ENCODE measurements around the gene SEMA6C. TPM values are rescaled to one million over a fixed set of nuclear protein-coding genes. Genes with fewer than 3 reads are reported as not detected.

Gene SEMA6C
- total and polyA plus RNA-seq, 8 donors: 0.47 to 24.1 (median 2.2) TPM

DNA sequence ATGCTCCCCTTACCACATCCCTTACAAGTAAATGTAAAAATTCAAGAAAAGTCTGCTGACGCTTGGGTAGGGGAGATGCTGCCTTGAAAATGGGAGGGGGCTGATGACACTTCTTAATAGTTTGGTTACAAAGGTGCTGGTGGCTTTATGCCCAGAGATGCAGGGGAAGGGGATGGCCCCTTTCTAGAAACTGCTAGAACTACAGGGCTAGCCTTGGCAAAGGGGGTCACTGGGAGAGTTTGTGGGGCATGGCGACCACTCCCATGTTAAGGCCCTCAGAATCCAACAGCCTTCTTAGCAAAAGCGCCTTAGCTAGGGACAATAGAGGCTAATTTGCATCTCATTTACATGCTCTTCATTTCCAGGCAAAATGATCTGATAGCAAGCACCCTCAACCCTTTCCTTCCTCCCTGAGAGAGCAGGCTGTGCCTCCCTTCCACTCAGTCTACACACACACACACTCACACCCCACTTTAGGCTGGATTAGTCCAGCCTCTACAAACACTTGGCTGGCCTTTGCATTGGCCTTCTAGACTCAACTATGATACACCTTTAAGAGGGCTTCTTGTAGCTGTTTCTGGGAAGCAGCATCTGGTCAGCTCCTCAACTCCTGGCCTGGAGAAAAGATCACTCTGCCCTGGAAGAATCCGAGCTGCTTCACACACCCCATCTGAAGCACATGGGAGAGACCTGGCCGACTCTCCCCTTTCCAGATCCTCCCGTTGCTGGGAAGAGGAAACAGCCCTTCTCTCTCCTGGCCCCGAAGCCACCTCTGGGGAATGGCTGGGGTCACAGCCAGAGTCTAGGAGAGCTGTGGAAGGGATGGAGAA lies 1.7 kb downstream of the SEMA6C start:
- WGBS, 2 donors: 73 to 74% methylated on average over 7 of the region's 7 CpGs

DNA sequence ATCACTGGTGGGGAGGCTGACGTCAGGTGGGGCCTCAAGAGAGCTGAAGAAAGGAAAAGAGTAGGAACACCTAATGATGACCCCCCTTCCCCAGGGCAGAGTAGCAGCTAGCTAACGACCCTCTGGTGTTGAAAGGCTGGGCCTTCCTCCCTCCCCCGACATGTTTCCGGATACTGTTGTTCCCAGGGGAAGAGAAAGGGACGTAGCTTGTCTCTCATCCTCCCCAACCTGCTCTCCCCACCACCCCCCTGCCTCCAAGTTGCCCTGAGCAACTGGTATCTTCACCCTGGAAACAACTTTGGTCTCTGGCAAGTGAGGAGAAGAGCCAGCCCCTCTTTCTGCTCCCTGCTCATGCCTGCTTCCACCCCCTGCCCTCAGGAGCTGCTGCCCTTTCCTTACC lies 2.4 kb downstream of the SEMA6C start:
- WGBS, 2 donors: 70 to 78% methylated on average over 4 to 5 of the region's 5 CpGs
- TF ChIP-seq, protein P1, sequence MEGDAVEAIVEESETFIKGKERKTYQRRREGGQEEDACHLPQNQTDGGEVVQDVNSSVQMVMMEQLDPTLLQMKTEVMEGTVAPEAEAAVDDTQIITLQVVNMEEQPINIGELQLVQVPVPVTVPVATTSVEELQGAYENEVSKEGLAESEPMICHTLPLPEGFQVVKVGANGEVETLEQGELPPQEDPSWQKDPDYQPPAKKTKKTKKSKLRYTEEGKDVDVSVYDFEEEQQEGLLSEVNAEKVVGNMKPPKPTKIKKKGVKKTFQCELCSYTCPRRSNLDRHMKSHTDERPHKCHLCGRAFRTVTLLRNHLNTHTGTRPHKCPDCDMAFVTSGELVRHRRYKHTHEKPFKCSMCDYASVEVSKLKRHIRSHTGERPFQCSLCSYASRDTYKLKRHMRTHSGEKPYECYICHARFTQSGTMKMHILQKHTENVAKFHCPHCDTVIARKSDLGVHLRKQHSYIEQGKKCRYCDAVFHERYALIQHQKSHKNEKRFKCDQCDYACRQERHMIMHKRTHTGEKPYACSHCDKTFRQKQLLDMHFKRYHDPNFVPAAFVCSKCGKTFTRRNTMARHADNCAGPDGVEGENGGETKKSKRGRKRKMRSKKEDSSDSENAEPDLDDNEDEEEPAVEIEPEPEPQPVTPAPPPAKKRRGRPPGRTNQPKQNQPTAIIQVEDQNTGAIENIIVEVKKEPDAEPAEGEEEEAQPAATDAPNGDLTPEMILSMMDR (IDR thresholded peaks at IDR 0.05): no peak
- intact Hi-C loops (cut with DNase I): loop anchor here in 1 of 3 donors (5.0 kb wide), 1 partner anchor 52 kb away; no protein-coding TSS in a partner anchor
- Histone ChIP-seq H3K36me3 (no peaks in the 10 kb centered on the region), H3K4me3 (no peak overlapping the region), H3K4me1 (peaks cover 0 to 6% (median 0%) of the 10 kb centered on the region in 3 donors), H3K27ac (no peak overlapping the region), H3K27me3 (no peaks in the 10 kb centered on the region), H3K9me3 (no peaks in the 10 kb centered on the region)
- no peak for ATAC-seq
- no peak for FAIRE-seq
- no peak for DNase-seq

More for the DNA sequence above, 1.7 kb downstream of the SEMA6C start:
- H3K36me3 ChIP-seq: no peaks in the 10 kb centered on the region
- intact Hi-C loops (cut with DNase I): loop anchor here in 1 of 3 donors (5.0 kb wide), 1 partner anchor 52 kb away; no protein-coding TSS in a partner anchor
- TF ChIP-seq, protein P1 (IDR thresholded peaks at IDR 0.05): no peak
- no peak for FAIRE-seq
- no peak for ATAC-seq
- no peaks in the 10 kb centered on the region for H3K27me3 ChIP-seq
- peak overlapping the region in 1 of 4 donors; percentile 88 for H3K4me3 ChIP-seq
- no peak for DNase-seq
- no peaks in the 10 kb centered on the region for H3K9me3 ChIP-seq
- no peak overlapping the region for H3K27ac ChIP-seq
- peaks cover 0 to 6% (median 0%) of the 10 kb centered on the region in 3 donors for H3K4me1 ChIP-seq

DNA sequence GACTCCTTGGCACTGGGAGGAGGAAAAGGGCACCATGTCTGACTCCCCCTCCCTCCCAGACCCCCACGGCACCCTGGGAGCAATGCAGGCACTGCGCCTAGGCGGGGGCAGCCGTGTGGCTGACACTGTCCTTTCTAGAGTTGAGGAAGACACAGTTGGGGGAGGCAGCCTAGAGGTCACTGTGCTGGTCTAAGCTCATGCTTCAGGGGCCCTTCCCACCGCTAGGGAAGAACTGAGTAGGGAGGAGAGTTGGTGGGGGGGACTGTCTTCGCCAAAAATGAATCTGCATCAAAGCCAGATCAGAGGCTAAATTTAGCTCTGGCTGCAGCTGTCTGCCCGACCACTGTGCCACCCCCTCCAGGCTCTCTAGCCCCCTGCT lies 3.4 kb downstream of the SEMA6C start:
- TF ChIP-seq, protein P1 (IDR thresholded peaks at IDR 0.05): no peak
- intact Hi-C loops (cut with DNase I): loop anchor here in 1 of 3 donors (5.0 kb wide), 1 partner anchor 51 kb away; no protein-coding TSS in a partner anchor
- H3K9me3 ChIP-seq: no peaks in the 10 kb centered on the region
- H3K4me3 ChIP-seq: no peak overlapping the region
- 78 to 86% methylated on average over 7 of the region's 7 CpGs for WGBS, 2 donors
- no peak overlapping the region for H3K27ac ChIP-seq
- DNase-seq (no peak), ATAC-seq (no peak), FAIRE-seq (no peak)
- H3K36me3 ChIP-seq: no peaks in the 10 kb centered on the region
- H3K4me1 ChIP-seq: peaks cover 0 to 6% (median 0%) of the 10 kb centered on the region in 3 donors
- no peaks in the 10 kb centered on the region for H3K27me3 ChIP-seq

DNA sequence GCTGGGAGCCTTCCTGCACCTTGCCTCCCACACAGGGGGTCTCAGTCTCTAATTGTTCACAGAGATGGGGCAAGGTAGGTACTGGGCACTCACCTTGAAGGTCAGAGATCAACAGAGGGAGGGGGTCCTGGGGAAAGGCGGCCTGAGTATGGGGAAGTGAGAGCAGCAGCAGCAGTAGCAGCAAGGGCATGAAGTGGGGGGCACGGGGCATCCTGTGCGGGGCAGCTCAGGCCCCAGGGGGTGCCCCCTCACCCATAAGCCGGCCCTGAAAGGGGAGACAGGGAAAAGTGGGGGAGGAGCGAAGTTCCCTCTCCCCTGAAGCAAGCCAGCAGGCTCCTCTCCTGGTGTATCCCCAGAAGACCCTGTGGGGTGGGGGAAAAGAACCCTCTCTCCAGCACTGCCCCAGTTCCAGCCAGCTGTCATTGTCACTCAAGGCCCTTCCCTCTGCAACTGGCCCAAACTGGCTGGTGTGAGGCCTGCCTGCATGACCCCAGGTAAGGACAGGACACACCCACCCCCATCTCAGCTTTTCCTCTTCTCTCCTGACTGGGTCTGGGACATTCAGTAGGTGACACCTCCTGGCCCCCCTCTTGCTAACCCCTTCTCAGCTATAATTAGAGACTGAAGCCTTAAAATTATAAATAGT lies 3.9 kb downstream of the SEMA6C start:
- FAIRE-seq (no peak), DNase-seq (no peak), ATAC-seq (no peak)
- Histone ChIP-seq H3K27ac (no peak overlapping the region), H3K9me3 (no peaks in the 10 kb centered on the region), H3K4me1 (peaks cover 0 to 6% (median 0%) of the 10 kb centered on the region in 3 donors), H3K27me3 (no peaks in the 10 kb centered on the region), H3K36me3 (no peaks in the 10 kb centered on the region), H3K4me3 (no peak overlapping the region)
- WGBS, 2 donors: 74 to 78% methylated on average over 5 of the region's 5 CpGs
- TF ChIP-seq, protein P1 (IDR thresholded peaks at IDR 0.05): no peak
- intact Hi-C loops (cut with DNase I): loop anchor here in 1 of 3 donors (5.0 kb wide), 1 partner anchor 50 kb away; no protein-coding TSS in a partner anchor

Measured in pancreas (tissue), 10 donors.